Spleen (tissue), 11 donors: ENCODE data around the gene TEX52. TPM values are rescaled to one million over a fixed set of nuclear protein-coding genes. Genes with fewer than 3 reads are reported as not detected.

Experiments used
- DNase-seq: peaks from one replicate; pipeline ENCODE4 v3.0.0-alpha.2; 2020
- H3K27ac ChIP-seq, 8 donors: fragments of 200-600 bp; sonication (generic) in 7 of 8; 1 replicate in 4 of 8; 2 replicates in 4 of 8; pipeline versions ENCODE4 v1.5.0 to v1.8.0; 2016 to 2021; ENCODE audit warnings: inconsistent platforms in 4 of 8, mild to moderate bottlenecking in 4 of 8, moderate library complexity in 1 of 8
- H3K27me3 ChIP-seq, 7 donors: fragments of 200-600 bp; sonication (generic) in 6 of 7; replicated peaks in 1 of 7; 1 replicate in 4 of 7; 2 replicates in 3 of 7; pipeline versions ENCODE4 v1.5.0 to v1.8.0; 2016 to 2021; ENCODE audit warnings: inconsistent platforms in 3 of 7, mild to moderate bottlenecking in 1 of 7
- H3K36me3 ChIP-seq, 6 donors: fragments of 200-600 bp; sonication (generic) in 5 of 6; 1 replicate in 4 of 6; 2 replicates in 2 of 6; pipeline versions ENCODE4 v1.5.0 to v1.8.0; 2016 to 2021; ENCODE audit warnings: inconsistent platforms in 2 of 6
- H3K4me1 ChIP-seq, 6 donors: fragments of 200-600 bp; sonication (generic) in 5 of 6; 1 replicate in 3 of 6; 2 replicates in 3 of 6; pipeline versions ENCODE4 v1.5.0 to v1.8.0; 2016 to 2021; ENCODE audit warnings: inconsistent platforms in 3 of 6
- H3K4me3 ChIP-seq, 8 donors: fragments of 200-600 bp; sonication (generic) in 7 of 8; 1 replicate in 4 of 8; 2 replicates in 4 of 8; pipeline versions ENCODE4 v1.5.0 to v1.8.0; 2016 to 2021; ENCODE audit warnings: inconsistent platforms in 4 of 8, mild to moderate bottlenecking in 4 of 8, moderate library complexity in 2 of 8
- H3K9me3 ChIP-seq, 8 donors: fragments of 200-600 bp; sonication (generic) in 7 of 8; 1 replicate in 4 of 8; 2 replicates in 4 of 8; pipeline versions ENCODE4 v1.5.0 to v1.8.0; 2016 to 2021; ENCODE audit warnings: inconsistent platforms in 4 of 8
- CTCF ChIP-seq, 11 experiments: fragments of 200-600 bp in 7 of 11; fragments of 450-650 bp in 4 of 11; sonication (generic) in 4 of 11; IDR thresholded peaks in 8 of 11; conservative IDR thresholded peaks in 3 of 11; 1 replicate in 7 of 11; 2 replicates in 4 of 11; pipeline versions ENCODE4 v1.4.0 to v1.8.0; 2016 to 2021; ENCODE audit warnings: antibody characterized with exemption in 11 of 11, inconsistent platforms in 4 of 11, mild to moderate bottlenecking in 1 of 11
- POLR2A ChIP-seq, 3 donors: fragments of 450-650 bp; IDR thresholded peaks; one replicate each; pipeline ENCODE4 v1.5.1; 2017; ENCODE audit warnings: antibody characterized with exemption in 3 of 3, mild to moderate bottlenecking in 1 of 3
- POLR2AphosphoS5 ChIP-seq, 3 donors: sonication (generic); formaldehyde crosslinking; IDR thresholded peaks; one replicate each; pipeline ENCODE4 v1.5.1; 2017; ENCODE audit warnings: antibody characterized with exemption in 3 of 3
- WGBS, 5 donors: extraction: QIAGEN DNeasy Blood & Tissue Kit in 3 of 5; methylation state at CpG; one replicate each; pipeline versions ENCODE4 v1.1.5 to v1.1.7; 2013 to 2018; 5-methylcytosine and 5-hydroxymethylcytosine counted together
- intact Hi-C: fragments of 100-400 bp; cut with DNase I; formaldehyde crosslinking; loops from one replicate; pipeline ENCODE4 v1.15.0; 2023; ENCODE audit warnings: low total_unique reads
- polyA plus RNA-seq, 3 donors: library from polyadenylated mRNA; stranded (reverse); fragments of 200-250 nt; gene quantifications; one replicate each; pipeline ENCODE4 v1.2.1, GENCODE V29; 2013
- total RNA-seq, 7 donors: library from RNA; depleted of rRNA in 3 of 7; stranded (reverse); fragments of >200 nt in 3 of 7; fragmentation: NEBNext Ultra II Directional in 4 of 7; extraction: Animal tissue kit (Norgen Biotek cat#: 25700) in 4 of 7; gene quantifications; one replicate each; pipeline versions ENCODE4 v1.1.0 to v1.2.1, GENCODE V29; 2016 to 2021
- donor health status: healthy with polysubstance abuse.
- donor health status: DM: no; HTN: no; CAD: no; lungs with moderate emphysema.
- donor health status: DM: no; HTN: no; CAD: no.
- donor health status: Bipolar disorder and iron deficiency.
- donor health status: healthy.
- donor health status: DM: no; HTN: no; CAD: no.
- donor health status: DM: yes; HTN: yes; CAD: no.

TEX52 gene
- total and polyA plus RNA-seq, 10 donors = not detected

- H3K27me3 ChIP-seq = no peaks in the 10 kb centered on the region
- peaks cover 0 to 33% (median 0%) of the 10 kb centered on the region in 6 donors for H3K36me3 ChIP-seq
- intact Hi-C loops = no loop called here
- H3K4me1 ChIP-seq = peaks cover 0 to 40% (median 25%) of the 10 kb centered on the region in 6 donors
- DNase-seq = no peak
- TF ChIP-seq CTCF (IDR thresholded peaks at IDR 0.05 in 8 of 11, conservative IDR thresholded peaks at IDR 0.05 in 3 of 11) = no peak
- TF ChIP-seq POLR2A (IDR thresholded peaks at IDR 0.05) = no peak
- TF ChIP-seq POLR2AphosphoS5 (IDR thresholded peaks at IDR 0.05) = no peak
- peak overlapping the region; percentile 63 to 93 (median 90) for H3K27ac ChIP-seq
- H3K4me3 ChIP-seq = peak overlapping the region; percentile 66 to 98 (median 96)
- WGBS, 5 donors = 73 to 80% (median 76%) methylated on average over 10 of the region's 10 CpGs
- no peaks in the 10 kb centered on the region for H3K9me3 ChIP-seq
Observed at GRCh38 chr12:2890001-2890387, 33.2 kb upstream of the TEX52 start.

GRCh38 chr12:2886768-2887450 lies 30.1 kb upstream of the TEX52 start:
- 85 to 96% (median 92%) methylated on average over 10 of the region's 10 CpGs for WGBS, 5 donors
- TF ChIP-seq POLR2AphosphoS5 (IDR thresholded peaks at IDR 0.05) = no peak
- TF ChIP-seq POLR2A (IDR thresholded peaks at IDR 0.05) = no peak
- no peak for TF ChIP-seq CTCF (IDR thresholded peaks at IDR 0.05 in 8 of 11, conservative IDR thresholded peaks at IDR 0.05 in 3 of 11)
- intact Hi-C loops = loop anchor here (5.0 kb wide), 1 partner anchor 155 kb away; no protein-coding TSS in a partner anchor
- Histone ChIP-seq H3K4me3 (no peak overlapping the region), H3K36me3 (peaks cover 0 to 33% (median 0%) of the 10 kb centered on the region in 6 donors), H3K27ac (no peak overlapping the region), H3K27me3 (no peaks in the 10 kb centered on the region), H3K4me1 (peaks cover 0 to 35% (median 17%) of the 10 kb centered on the region in 6 donors), H3K9me3 (no peaks in the 10 kb centered on the region)
- DNase-seq = no peak

- TF ChIP-seq POLR2AphosphoS5 (IDR thresholded peaks at IDR 0.05) = no peak
- TF ChIP-seq POLR2A (IDR thresholded peaks at IDR 0.05) = no peak
- TF ChIP-seq CTCF (IDR thresholded peaks at IDR 0.05 in 8 of 11, conservative IDR thresholded peaks at IDR 0.05 in 3 of 11) = no peak
- Histone ChIP-seq H3K9me3 (no peaks in the 10 kb centered on the region), H3K4me1 (peaks cover 0 to 28% (median 6%) of the 10 kb centered on the region in 6 donors), H3K36me3 (peaks cover 0 to 44% (median 0%) of the 10 kb centered on the region in 6 donors), H3K4me3 (no peak overlapping the region), H3K27me3 (no peaks in the 10 kb centered on the region), H3K27ac (peak overlapping the region in 3 of 8 donors; percentile 5 to 13 (median 9))
- 87 to 93% (median 89%) methylated on average over 2 of the region's 2 CpGs for WGBS, 5 donors
- intact Hi-C loops = loop anchor here (5.0 kb wide), 1 partner anchor 157 kb away; no protein-coding TSS in a partner anchor
- DNase-seq = no peak
Observed at GRCh38 chr12:2884810-2885209, 28.0 kb upstream of the TEX52 start.

- no peak overlapping the region for H3K4me3 ChIP-seq
- no peak for TF ChIP-seq CTCF (IDR thresholded peaks at IDR 0.05 in 8 of 11, conservative IDR thresholded peaks at IDR 0.05 in 3 of 11)
- no peak for TF ChIP-seq POLR2A (IDR thresholded peaks at IDR 0.05)
- TF ChIP-seq POLR2AphosphoS5 (IDR thresholded peaks at IDR 0.05) = no peak
- intact Hi-C loops = no loop called here
- H3K27me3 ChIP-seq = no peaks in the 10 kb centered on the region
- H3K36me3 ChIP-seq = peaks cover 0 to 14% (median 0%) of the 10 kb centered on the region in 6 donors
- peaks cover 19 to 63% (median 34%) of the 10 kb centered on the region in 6 donors for H3K4me1 ChIP-seq
- H3K27ac ChIP-seq = no peak overlapping the region
- WGBS, 5 donors = 93 to 99% (median 97%) methylated on average over 3 of the region's 3 CpGs
- DNase-seq = no peak
- H3K9me3 ChIP-seq = no peaks in the 10 kb centered on the region
Observed at GRCh38 chr12:2879853-2880252, 23.0 kb upstream of the TEX52 start.
